ENCODE results near the gene P2RX4. TPM values are rescaled to one million over a fixed set of nuclear protein-coding genes. Genes with fewer than 3 reads are reported as not detected.

The P2RX4 gene
- total RNA-seq, 1 experiment from 2014 or later = 8.1 TPM

- Histone ChIP-seq H2AFZ (ENCODE audit: low read length) (no peak overlapping the region), H3K4me1 (ENCODE audit: insufficient read depth, low read length) (peaks cover 3% of the 10 kb centered on the region; the same call in 1 of the 2 replicates), H4K8ac (replicated peaks; ENCODE audit: insufficient read length, low read depth, low read length) (no peak overlapping the region), H3K27me3 (ENCODE audit: insufficient read depth, low read length) (no peaks in the 10 kb centered on the region), H3K27ac (ENCODE audit: insufficient read length, low read depth, low read length) (no peak overlapping the region), H4K5ac (ENCODE audit: insufficient read length, low read depth, low read length) (no peak overlapping the region), H3K23ac (ENCODE audit: insufficient read length, low read depth, low read length) (no peak overlapping the region), H3K14ac (ENCODE audit: insufficient read depth, low read length) (no peak overlapping the region), H3K56ac (ENCODE audit: insufficient read length, low read depth, low read length) (no peak overlapping the region), H3K79me1 (ENCODE audit: insufficient read depth, low read depth, low read length, poor library complexity, severe bottlenecking) (no peaks in the 10 kb centered on the region), H2BK120ac (ENCODE audit: low read depth, low read length, poor library complexity, severe bottlenecking) (no peak overlapping the region), H3K4me2 (ENCODE audit: insufficient read depth, insufficient read length, low read length) (no peak overlapping the region), H3T11ph (ENCODE audit: low read length) (no peak overlapping the region), H3K18ac (ENCODE audit: insufficient read length, low read depth, low read length) (no peak overlapping the region), H4K91ac (ENCODE audit: insufficient read length, low read depth, low read length) (no peak overlapping the region), H3K79me2 (ENCODE audit: insufficient read depth, low read length) (no peaks in the 10 kb centered on the region), H3K9ac (ENCODE audit: extremely low read depth, insufficient read length, low read length) (no peak overlapping the region), H2AK5ac (ENCODE audit: insufficient read length, low read length) (no peak overlapping the region), H3K9me3 (ENCODE audit: control insufficient read depth, low read depth, low read length) (no peaks in the 10 kb centered on the region), H4K20me1 (ENCODE audit: control insufficient read depth, insufficient read depth, insufficient read length) (no peaks in the 10 kb centered on the region), H2BK5ac (ENCODE audit: insufficient read length, low read length) (no peak overlapping the region), H2BK12ac (ENCODE audit: insufficient read length, low read depth, low read length) (no peak overlapping the region), H2BK20ac (ENCODE audit: low read depth, low read length, poor library complexity, severe bottlenecking) (no peak overlapping the region), H3K23me2 (ENCODE audit: insufficient read length, low read depth, low read length, poor library complexity, severe bottlenecking) (no peaks in the 10 kb centered on the region), H2BK15ac (ENCODE audit: low read depth, low read length) (no peak overlapping the region), H3K4ac (ENCODE audit: low read depth, low read length) (no peak overlapping the region)
- Mint-ChIP-seq H3K4me1 (peaks cover 25 to 40% of the 10 kb centered on the region in 2 experiments), H3K9me3 (no peaks in the 10 kb centered on the region; a peak in 1 of 5 replicates), H3K27me3 (ENCODE audit: low read depth) (no peaks in the 10 kb centered on the region), H3K4me3 (no peak overlapping the region), H3K27ac (no peak overlapping the region), H3K36me3 (ENCODE audit: insufficient read depth in 1 of 3, low read depth in 3 of 3) (peaks cover 6 to 29% (median 17%) of the 10 kb centered on the region in 3 experiments; a peak in 6 of 7 replicates)
- DNase-seq = no peak
- no peak for TF ChIP-seq CTCF (conservative IDR thresholded peaks at IDR 0.05)
- WGBS (ENCODE audit: extremely low coverage, insufficient read length, low lambda C conversion rate) = no CpG with 5 or more reads among the region's 9 CpGs
Observed at GRCh38 chr12:121236776-121237175, 26.8 kb downstream of the P2RX4 start.

Data from H9 (cell line).